HCT116 (cell line): ENCODE results near the gene ARHGDIA. TPM values are rescaled to one million over a fixed set of nuclear protein-coding genes. Genes with fewer than 3 reads are reported as not detected.

ENCODE experiments used
- ATAC-seq: fragments of 200-7000 bp; cut with Tn5 transposase; 2 replicates; pipeline ENCODE4 v1.9.1; 2020; ENCODE audit warnings: mild to moderate bottlenecking, moderate library complexity
- BruUV-seq: library from RNA; stranded (reverse); fragments of 400-500 nt; replicated peaks from 2 replicates; lab custom pipeline; 2021; lab: Mats Ljungman, UMichigan
- CTCF ChIA-PET: fragments of 300-600 bp; sonication (Branson Sonifier 250); formaldehyde crosslinking; loops from one replicate; lab custom pipeline; 2021; ENCODE audit warnings: antibody characterized with exemption; lab: Charles Lee
- POLR2A ChIA-PET: fragments of 300-600, 350-600 bp; sonication (Branson Sonifier 250); formaldehyde crosslinking; loops from one replicate; lab custom pipeline; 2021; ENCODE audit warnings: antibody characterized with exemption; lab: Charles Lee
- RAD21 ChIA-PET, 2 experiments: fragments of 300-600 bp; sonication (Branson Sonifier 250); formaldehyde crosslinking; loops; one replicate each; lab custom pipeline; 2023; ENCODE audit warnings: low total read pairs in 2 of 2; ENCODE audit not compliant: uncharacterized antibody in 2 of 2, unreplicated experiment in 2 of 2, low non-redundant PET in 1 of 2; lab: Charles Lee
- DNase-seq: peaks from one replicate; pipeline ENCODE4 v3.0.0-alpha.2; 2010; ENCODE audit warnings: low read depth, low spot score
- H2AFZ ChIP-seq: fragments of 200-600 bp; shearing (Covaris generic), sonication (generic); 2 replicates; pipeline ENCODE4 v1.6.1; 2017; ENCODE audit warnings: low read depth, mixed run types, mixed read lengths, antibody characterized with exemption, low read length; ENCODE audit not compliant: poor library complexity, severe bottlenecking
- H3K27ac ChIP-seq: 2 replicates; pipeline ENCODE4 v1.5.1; 2012; ENCODE audit warnings: low read depth, low read length
- H3K27me3 ChIP-seq: fragments of 200-600 bp; sonication (generic); 2 replicates; pipeline ENCODE4 v1.6.1; 2016; ENCODE audit warnings: mixed run types, low read length, mixed read lengths; ENCODE audit not compliant: insufficient read depth
- H3K36me3 ChIP-seq, 2 experiments: fragments of 200-500 bp in 1 of 2; fragments of 200-600 bp in 1 of 2; sonication (Bioruptor generic) in 1 of 2; sonication (generic) in 1 of 2; 2 replicates each; pipeline versions ENCODE4 v1.5.1 to v1.6.1; 2014 to 2016; ENCODE audit warnings: low read length in 2 of 2, inconsistent platforms in 1 of 2, mixed read lengths in 1 of 2, mixed run types in 1 of 2; ENCODE audit not compliant: insufficient read depth in 2 of 2, control insufficient read depth in 1 of 2
- H3K4me1 ChIP-seq, 2 experiments: fragments of 200-600 bp in 1 of 2; sonication (generic) in 1 of 2; 2 replicates each; pipeline versions ENCODE4 v1.5.1 to v1.6.1; 2012 to 2017; ENCODE audit warnings: low read length in 2 of 2, inconsistent platforms in 1 of 2, mild to moderate bottlenecking in 1 of 2, mixed read lengths in 1 of 2, mixed run types in 1 of 2, moderate library complexity in 1 of 2; ENCODE audit not compliant: insufficient read depth in 2 of 2, control insufficient read depth in 1 of 2
- H3K4me2 ChIP-seq: fragments of 200-600 bp; sonication (generic); 2 replicates; pipeline ENCODE4 v1.6.1; 2017; ENCODE audit warnings: mixed run types, low read length, mixed read lengths
- H3K4me3 ChIP-seq, 2 experiments: fragments of 200-600 bp in 1 of 2; sonication (generic) in 1 of 2; replicated peaks in 1 of 2; 2 replicates each; pipeline ENCODE4 v1.5.1; 2011 to 2016; ENCODE audit warnings: low read length in 2 of 2, control low read depth in 1 of 2, low read depth in 1 of 2, mild to moderate bottlenecking in 1 of 2, mixed read lengths in 1 of 2, mixed run types in 1 of 2
- H3K79me2 ChIP-seq: fragments of 200-600 bp; sonication (generic); 2 replicates; pipeline ENCODE4 v1.6.1; 2017; ENCODE audit warnings: mild to moderate bottlenecking, mixed run types, low read length, moderate library complexity, mixed read lengths; ENCODE audit not compliant: insufficient read depth
- H3K9ac ChIP-seq: fragments of 200-600 bp; sonication (generic); 2 replicates; pipeline ENCODE4 v1.6.1; 2016; ENCODE audit warnings: low read length, mixed read lengths
- H3K9me2 ChIP-seq: fragments of 200-600 bp; sonication (generic), shearing (Covaris generic); 2 replicates; pipeline ENCODE4 v1.6.1; 2017; ENCODE audit warnings: mixed run types, mild to moderate bottlenecking, moderate library complexity; ENCODE audit not compliant: insufficient read depth
- H3K9me3 ChIP-seq, 2 experiments: fragments of 200-500 bp in 1 of 2; fragments of 200-600 bp in 1 of 2; sonication (Bioruptor generic) in 1 of 2; sonication (generic) in 1 of 2; 2 replicates each; pipeline ENCODE4 v1.6.1; 2014 to 2017; ENCODE audit warnings: low read length in 2 of 2, mixed read lengths in 2 of 2, inconsistent platforms in 1 of 2, low read depth in 1 of 2, mild to moderate bottlenecking in 1 of 2, mixed run types in 1 of 2, moderate library complexity in 1 of 2; ENCODE audit not compliant: control insufficient read depth in 1 of 2, insufficient read depth in 1 of 2
- H4K20me1 ChIP-seq: fragments of 200-600 bp; sonication (generic), shearing (Covaris generic); 2 replicates; pipeline ENCODE4 v1.6.1; 2017; ENCODE audit warnings: mixed run types, mild to moderate bottlenecking, moderate library complexity; ENCODE audit not compliant: insufficient read depth
- CBX3 ChIP-seq: IDR thresholded peaks from 2 replicates; pipeline ENCODE4 v1.6.1; 2012; ENCODE audit warnings: low read depth
- ELF1 ChIP-seq: IDR thresholded peaks from 2 replicates; pipeline ENCODE4 v1.6.1; 2012; ENCODE audit warnings: low read depth, borderline replicate concordance
- EZH2 ChIP-seq: fragments of 200-600 bp; sonication (generic); IDR thresholded peaks from 2 replicates; pipeline ENCODE4 v1.6.1; 2017; ENCODE audit warnings: antibody characterized with exemption, mixed run types
- EZH2phosphoT487 ChIP-seq: fragments of 200-600 bp; IDR thresholded peaks from 2 replicates; pipeline ENCODE4 v1.6.1; 2018; ENCODE audit warnings: antibody characterized with exemption, borderline replicate concordance
- FOSL1 ChIP-seq: IDR thresholded peaks from 2 replicates; pipeline ENCODE4 v1.6.1; 2012; ENCODE audit warnings: low read depth
- POLR2A ChIP-seq: IDR thresholded peaks from 2 replicates; pipeline ENCODE4 v1.7.0; 2011; ENCODE audit warnings: borderline replicate concordance; ENCODE audit not compliant: insufficient read depth, insufficient read length; ENCODE audit errors: extremely low read depth
- POLR2AphosphoS5 ChIP-seq: IDR thresholded peaks from 2 replicates; pipeline ENCODE4 v1.6.1; 2011; ENCODE audit warnings: mild to moderate bottlenecking, low read depth, low read length, moderate library complexity
- RAD21 ChIP-seq: IDR thresholded peaks from 2 replicates; pipeline ENCODE4 v1.6.1; 2012; ENCODE audit warnings: low read depth, mild to moderate bottlenecking
- SIN3A ChIP-seq: IDR thresholded peaks from 2 replicates; pipeline ENCODE4 v1.6.1; 2012; ENCODE audit warnings: low read depth
- SP1 ChIP-seq: IDR thresholded peaks from 2 replicates; pipeline ENCODE4 v1.6.1; 2012; ENCODE audit warnings: low read depth
- SRF ChIP-seq: IDR thresholded peaks from 2 replicates; pipeline ENCODE4 v1.6.1; 2012; ENCODE audit warnings: low read depth
- YY1 ChIP-seq: IDR thresholded peaks from 2 replicates; pipeline ENCODE4 v1.6.1; 2011; ENCODE audit warnings: low read length, low read depth, moderate library complexity, mild to moderate bottlenecking; ENCODE audit not compliant: insufficient replicate concordance; ENCODE audit errors: extremely low read depth
- ZBTB33 ChIP-seq: IDR thresholded peaks from 2 replicates; pipeline ENCODE4 v1.6.1; 2011; ENCODE audit warnings: mild to moderate bottlenecking, low read length, moderate library complexity; ENCODE audit not compliant: insufficient replicate concordance; ENCODE audit errors: extremely low read depth
- ZFX ChIP-seq: fragments of 450-650 bp; IDR thresholded peaks from 2 replicates; pipeline ENCODE4 v1.6.1; 2017
- intact Hi-C: fragments of 100-400 bp; cut with micrococcal nuclease; formaldehyde crosslinking; loops from 2 replicates; pipeline ENCODE4 v1.10.0; 2022
- total RNA-seq: library from RNA; stranded (reverse); gene quantifications from one replicate; pipeline ENCODE4 v1.2.1, GENCODE V29; 2021; ENCODE audit not compliant: unreplicated experiment
- TF ChIP-seq, protein P1 (sequence below): IDR thresholded peaks from 2 replicates; pipeline ENCODE4 v1.6.1; 2012

Gene ARHGDIA
- total RNA-seq, 1 experiment from 2014 or later: 554 TPM

- BruUV-seq: no TSS peak
- Histone ChIP-seq H3K4me3 (peak within 1 kb of the TSS in 1 of 2 experiments; percentile 21; a peak in 1 of 4 replicates), H3K27ac (peak within 1 kb of the TSS; percentile 10; the same call in 1 of the 2 replicates), H3K9me3 (no peaks in the 10 kb centered on the region), H3K9ac (peak within 1 kb of the TSS; percentile 16; the same call in 1 of the 2 replicates), H3K4me1 (peaks cover 24 to 44% of the 10 kb centered on the region in 2 experiments), H3K36me3 (peaks cover 0 to 18% of the 10 kb centered on the region in 2 experiments; a peak in 1 of 4 replicates), H2AFZ (no peak within 1 kb of the TSS), H4K20me1 (no peaks in the 10 kb centered on the region), H3K9me2 (no peaks in the 10 kb centered on the region), H3K79me2 (no peaks in the 10 kb centered on the region; the same call in 1 of the 2 replicates), H3K4me2 (peak within 1 kb of the TSS; percentile 50), H3K27me3 (no peaks in the 10 kb centered on the region)
- intact Hi-C loops: no loop called here
- RAD21 ChIA-PET: no interaction called here
- POLR2A ChIA-PET: no interaction called here
- peak; percentile 25 for ATAC-seq
- CTCF ChIA-PET: no interaction called here
- TF ChIP-seq EZH2phosphoT487: no peak
- TF ChIP-seq POLR2AphosphoS5: peak; percentile 26; the same call in 1 of the 2 replicates
- DNase-seq: no peak
Observed at GRCh38 chr17:81902023-81902652, 31.0 kb upstream of the ARHGDIA start, which contains the start of gene NPB. TSS of gene NPB (plus strand) at chr17:81902238. CDS start at chr17:81902278, 40 bp downstream.

DNA sequence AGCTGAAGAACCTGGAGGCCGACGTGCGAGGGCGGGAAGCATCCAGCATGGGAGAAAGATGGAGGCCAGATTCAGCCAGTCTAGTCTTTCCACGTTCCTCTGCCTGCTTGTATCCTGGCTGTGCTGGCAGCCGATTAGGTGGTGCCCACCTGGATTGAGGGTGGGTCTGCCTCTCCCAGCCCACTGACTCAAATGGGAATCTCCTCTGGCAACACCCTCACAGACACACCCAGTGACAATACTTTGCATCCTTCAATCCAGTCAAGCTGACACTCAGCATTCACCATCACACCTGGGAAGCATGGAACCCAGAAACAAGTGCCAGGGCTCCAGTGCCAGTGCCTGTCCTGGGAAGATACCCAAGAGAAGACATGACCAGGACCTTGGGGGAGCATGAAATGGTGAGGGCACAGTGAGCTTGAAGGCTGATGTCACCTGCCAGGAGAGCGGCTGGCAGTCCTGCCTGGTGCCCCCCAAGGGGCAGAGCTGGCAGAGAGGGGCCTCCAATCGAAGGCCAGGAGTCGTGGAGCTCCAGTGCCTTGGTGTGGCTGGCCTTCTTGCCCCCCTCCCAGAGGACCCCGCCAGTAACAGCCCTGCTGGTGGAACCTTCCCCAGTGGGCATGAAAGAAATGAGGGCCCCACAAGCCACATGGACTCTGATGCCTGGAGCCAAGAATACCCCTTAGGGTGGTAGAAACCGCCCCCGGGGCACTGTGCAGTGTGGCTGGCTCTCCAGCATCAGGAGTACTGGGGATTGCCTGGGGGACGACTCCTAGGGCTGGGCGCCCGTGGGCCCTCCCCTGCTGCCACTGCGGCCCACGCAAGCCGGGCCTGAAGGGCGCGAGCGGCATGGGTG is 30.3 kb upstream of the ARHGDIA start:
- BruUV-seq: no TSS peak
- ATAC-seq: peak; percentile 12
- Histone ChIP-seq H3K9ac (no peak overlapping the region; the same call in 1 of the 2 replicates), H4K20me1 (no peaks in the 10 kb centered on the region), H3K4me3 (no peak overlapping the region), H3K27me3 (no peaks in the 10 kb centered on the region), H3K36me3 (peaks cover 3 to 19% of the 10 kb centered on the region in 2 experiments; a peak in 2 of 4 replicates), H2AFZ (no peak overlapping the region), H3K4me2 (peak overlapping the region; percentile 50), H3K27ac (peak overlapping the region; percentile 5; the same call in 1 of the 2 replicates), H3K9me2 (no peaks in the 10 kb centered on the region), H3K79me2 (no peaks in the 10 kb centered on the region; the same call in 1 of the 2 replicates), H3K9me3 (no peaks in the 10 kb centered on the region), H3K4me1 (peaks cover 24 to 50% of the 10 kb centered on the region in 2 experiments)
- POLR2A ChIA-PET: no interaction called here
- RAD21 ChIA-PET: no interaction called here
- CTCF ChIA-PET: no interaction called here
- DNase-seq: no peak
- intact Hi-C loops: no loop called here
- TF ChIP-seq ZFX (no peak), ZBTB33 (no peak), ELF1 (no peak), CBX3 (no peak), SIN3A (no peak), POLR2A (no peak), FOSL1 (no peak), YY1 (no peak), EZH2phosphoT487 (no peak), SRF (no peak), SP1 (no peak), EZH2 (no peak), RAD21 (no peak)
- TF ChIP-seq, protein P1, sequence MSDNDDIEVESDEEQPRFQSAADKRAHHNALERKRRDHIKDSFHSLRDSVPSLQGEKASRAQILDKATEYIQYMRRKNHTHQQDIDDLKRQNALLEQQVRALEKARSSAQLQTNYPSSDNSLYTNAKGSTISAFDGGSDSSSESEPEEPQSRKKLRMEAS: no peak
